Stimulated activated CD8-positive, alpha-beta memory T cell treated with anti-CD3 and anti-CD28 coated beads, Interleukin-7, amount 100 ng/mL, for 48 hours (primary cell): ENCODE results near the gene HDAC10.

Source experiments
- DNase-seq, 2 donors: peaks; one replicate each; pipeline ENCODE4 v3.0.0-alpha.2; 2020; ENCODE audit warnings: low read depth in 1 of 2; ENCODE audit errors: extremely low read depth in 1 of 2

Gene HDAC10

GRCh38 chr22:50219800-50220602 lies 31.1 kb downstream of the HDAC10 start:
- no peak for DNase-seq

GRCh38 chr22:50218996-50219727 lies 31.9 kb downstream of the HDAC10 start:
- DNase-seq = no peak

- DNase-seq = no peak
Measured at GRCh38 chr22:50218153-50218995, 32.7 kb downstream of the HDAC10 start.

- DNase-seq = no peak
Measured at GRCh38 chr22:50217543-50218152, 33.4 kb downstream of the HDAC10 start.

GRCh38 chr22:50216684-50217520 lies 34.2 kb downstream of the HDAC10 start:
- no peak for DNase-seq

GRCh38 chr22:50216055-50216683 lies 34.9 kb downstream of the HDAC10 start:
- DNase-seq = no peak

- no peak for DNase-seq
Measured at GRCh38 chr22:50215297-50216054, 35.6 kb downstream of the HDAC10 start.

GRCh38 chr22:50213263-50213662 lies 37.8 kb downstream of the HDAC10 start:
- DNase-seq = no peak

- no peak for DNase-seq
Measured at GRCh38 chr22:50211147-50211546, 39.9 kb downstream of the HDAC10 start.

GRCh38 chr22:50210378-50211139 lies 40.5 kb downstream of the HDAC10 start:
- no peak for DNase-seq

- peak in 1 of 2 donors; percentile 36 for DNase-seq
Measured at GRCh38 chr22:50209893-50210292, 41.2 kb downstream of the HDAC10 start.

GRCh38 chr22:50208939-50209892 lies 41.8 kb downstream of the HDAC10 start:
- no peak for DNase-seq

- no peak for DNase-seq
Measured at GRCh38 chr22:50208430-50208938, 42.6 kb downstream of the HDAC10 start.

- DNase-seq = no peak
Measured at GRCh38 chr22:50207383-50208140, 43.5 kb downstream of the HDAC10 start.

- no peak for DNase-seq
Measured at GRCh38 chr22:50206599-50206998, 44.5 kb downstream of the HDAC10 start.
